Nephron progenitor cell (in vitro differentiated cells): ENCODE measurements around the gene MINDY4.

Experiments used
- DNase-seq: peaks from one replicate; pipeline ENCODE4 v3.0.0; 2021
- H3K27ac Mint-ChIP-seq: 2 replicates; pipeline ENCODE4 v1.8.0; 2021; ENCODE audit warnings: mild to moderate bottlenecking, moderate library complexity, mixed read lengths
- H3K27me3 Mint-ChIP-seq: 2 replicates; pipeline ENCODE4 v1.8.0; 2021; ENCODE audit warnings: mild to moderate bottlenecking, low read depth, mixed read lengths; ENCODE audit not compliant: poor library complexity
- H3K36me3 Mint-ChIP-seq: 2 replicates; pipeline ENCODE4 v1.8.0; 2021; ENCODE audit warnings: low read depth, mixed read lengths
- H3K4me1 Mint-ChIP-seq: 2 replicates; pipeline ENCODE4 v1.8.0; 2021; ENCODE audit warnings: mixed read lengths
- H3K4me3 Mint-ChIP-seq: 2 replicates; pipeline ENCODE4 v1.8.0; 2021; ENCODE audit warnings: mild to moderate bottlenecking, moderate library complexity, mixed read lengths
- H3K9me3 Mint-ChIP-seq: 2 replicates; pipeline ENCODE4 v1.8.0; 2021; ENCODE audit warnings: mild to moderate bottlenecking, moderate library complexity, mixed read lengths
- CTCF ChIP-seq: fragments of 200-600 bp; sonication (generic); IDR thresholded peaks from 2 replicates; pipeline ENCODE4 v1.5.0; 2021; ENCODE audit warnings: antibody characterized with exemption

MINDY4 gene

GRCh38 chr7:30936650-30937245, 165.5 kb downstream of the MINDY4 start:
- no peak for TF ChIP-seq CTCF
- H3K4me3 Mint-ChIP-seq: no peak overlapping the region

GRCh38 chr7:30937416-30937815, 166.2 kb downstream of the MINDY4 start:
- no peaks in the 10 kb centered on the region for H3K9me3 Mint-ChIP-seq
- H3K4me1 Mint-ChIP-seq: peaks cover 10% of the 10 kb centered on the region
- no peak overlapping the region for H3K27ac Mint-ChIP-seq
- H3K4me3 Mint-ChIP-seq: no peak overlapping the region
- TF ChIP-seq CTCF: no peak
- no peak for DNase-seq
- H3K27me3 Mint-ChIP-seq: peaks cover 26% of the 10 kb centered on the region
- no peaks in the 10 kb centered on the region for H3K36me3 Mint-ChIP-seq

More at GRCh38 chr7:30936650-30937245, 165.5 kb downstream of the MINDY4 start:
- Mint-ChIP-seq H3K36me3 (no peaks in the 10 kb centered on the region), H3K4me1 (peaks cover 14% of the 10 kb centered on the region), H3K27me3 (peaks cover 20% of the 10 kb centered on the region), H3K9me3 (no peaks in the 10 kb centered on the region), H3K27ac (peak overlapping the region; percentile 59)
- no peak for DNase-seq

GRCh38 chr7:30938435-30939316, 167.5 kb downstream of the MINDY4 start:
- TF ChIP-seq CTCF: peak; percentile 99
- H3K4me1 Mint-ChIP-seq: peaks cover 8% of the 10 kb centered on the region
- peak overlapping the region; percentile 44 for H3K4me3 Mint-ChIP-seq
- no peaks in the 10 kb centered on the region for H3K9me3 Mint-ChIP-seq
- H3K27me3 Mint-ChIP-seq: peaks cover 30% of the 10 kb centered on the region
- H3K36me3 Mint-ChIP-seq: no peaks in the 10 kb centered on the region
- peak overlapping the region; percentile 81 for H3K27ac Mint-ChIP-seq
- DNase-seq: peak; percentile 95

- Mint-ChIP-seq H3K9me3 (peaks cover 21% of the 10 kb centered on the region), H3K27ac (no peak overlapping the region), H3K4me3 (no peak overlapping the region), H3K27me3 (peaks cover 27% of the 10 kb centered on the region), H3K36me3 (no peaks in the 10 kb centered on the region), H3K4me1 (no peaks in the 10 kb centered on the region)
- TF ChIP-seq CTCF: no peak
- no peak for DNase-seq
Measured at GRCh38 chr7:30941582-30942323, 170.5 kb downstream of the MINDY4 start.
